Breast epithelium (tissue), 3 donors: ENCODE results near the gene RXFP2.

Experiments used
- CTCF ChIP-seq, 3 donors: fragments of 450-650 bp; IDR thresholded peaks; one replicate each; pipeline ENCODE4 v1.5.1; 2016 to 2017; ENCODE audit warnings: antibody characterized with exemption in 3 of 3, mild to moderate bottlenecking in 3 of 3, moderate library complexity in 3 of 3
- POLR2A ChIP-seq: fragments of 450-650 bp; IDR thresholded peaks from one replicate; pipeline ENCODE4 v1.6.1; 2016; ENCODE audit warnings: antibody characterized with exemption, mild to moderate bottlenecking, moderate library complexity
- POLR2AphosphoS5 ChIP-seq, 3 donors: sonication (generic); formaldehyde crosslinking; IDR thresholded peaks; one replicate each; pipeline ENCODE4 v1.6.1; 2017; ENCODE audit warnings: antibody characterized with exemption in 3 of 3

GRCh38 chr13:31717583-31717982 is 21.7 kb upstream of the RXFP2 start:
- TF ChIP-seq CTCF (IDR thresholded peaks at IDR 0.05): no peak
- no peak for TF ChIP-seq POLR2AphosphoS5 (IDR thresholded peaks at IDR 0.05)
- no peak for TF ChIP-seq POLR2A
